ENCODE results near the gene OR2T34.
A peak's percentile ranks its signal among the peaks of the same experiment; 100 is the strongest.
"Not testable (repeated sequence)": the region's sequence is repeated elsewhere in the genome, so short reads cannot be mapped to it uniquely, and the experiment has no call there.

The OR2T34 gene

GRCh38 chr1:248574657-248575056, at the start of gene OR2T34:
Gene OR2T34 (minus strand): TSS chr1:248574757. CDS start chr1:248574757, 0 bp downstream.
- not testable (repeated sequence) for DNase-seq

- DNase-seq, result peak; percentile 12
Measured at GRCh38 chr1:248622570-248623001, 48.0 kb upstream of the OR2T34 start.

- no peak for DNase-seq
Measured at GRCh38 chr1:248621770-248622169, 47.2 kb upstream of the OR2T34 start.

- DNase-seq, result no peak
Measured at GRCh38 chr1:248618878-248619277, 44.3 kb upstream of the OR2T34 start.

- no peak for DNase-seq
Measured at GRCh38 chr1:248618119-248618518, 43.6 kb upstream of the OR2T34 start.

- DNase-seq, result no peak
Measured at GRCh38 chr1:248613742-248614141, 39.2 kb upstream of the OR2T34 start.

GRCh38 chr1:248611883-248612414, 37.4 kb upstream of the OR2T34 start:
- no peak for DNase-seq

GRCh38 chr1:248610301-248610700, 35.7 kb upstream of the OR2T34 start:
- no peak for DNase-seq

GRCh38 chr1:248599396-248599795, 24.8 kb upstream of the OR2T34 start:
- no peak for DNase-seq

- DNase-seq, result no peak
Measured at GRCh38 chr1:248597589-248597988, 23.0 kb upstream of the OR2T34 start, which contains the start of gene OR2T10. Gene OR2T10 (minus strand): TSS chr1:248597700. CDS start chr1:248593768, 3,932 bp downstream.

GRCh38 chr1:248596615-248597014, 22.1 kb upstream of the OR2T34 start:
- DNase-seq, result no peak

- DNase-seq, result no peak
Measured at GRCh38 chr1:248593226-248593625, 18.7 kb upstream of the OR2T34 start.

GRCh38 chr1:248592655-248593054, 18.1 kb upstream of the OR2T34 start:
- DNase-seq, result no peak

GRCh38 chr1:248590055-248590454, 15.5 kb upstream of the OR2T34 start:
- DNase-seq, result no peak

GRCh38 chr1:248589334-248589733, 14.8 kb upstream of the OR2T34 start:
- no peak for DNase-seq

GRCh38 chr1:248585266-248585665, 10.7 kb upstream of the OR2T34 start:
- DNase-seq, result no peak

GRCh38 chr1:248576260-248576980, 1.9 kb upstream of the OR2T34 start:
- no peak for DNase-seq

- DNase-seq, result not testable (repeated sequence)
Measured at GRCh38 chr1:248573856-248574255, 701 bp downstream of the OR2T34 start.

- DNase-seq, result not testable (repeated sequence)
Measured at GRCh38 chr1:248572049-248572448, 2.5 kb downstream of the OR2T34 start.

- DNase-seq, result not testable (repeated sequence)
Measured at GRCh38 chr1:248570811-248571210, 3.7 kb downstream of the OR2T34 start.

GRCh38 chr1:248569049-248569448, 5.5 kb downstream of the OR2T34 start:
- DNase-seq, result not testable (repeated sequence)

GRCh38 chr1:248565530-248566373, 8.8 kb downstream of the OR2T34 start:
- DNase-seq, result not testable (repeated sequence)

- not testable (repeated sequence) for DNase-seq
Measured at GRCh38 chr1:248562672-248563071, 11.9 kb downstream of the OR2T34 start, which contains the start of gene OR2T29. Gene OR2T29 (minus strand): TSS chr1:248562772. CDS start chr1:248559491, 3,281 bp downstream.
